Stimulated activated naive CD4-positive, alpha-beta T cell treated with Interleukin-2 at 50 U/mL for 16 hours (primary cell): ENCODE data around the gene FAM9C.
"Not testable (repeated sequence)": the region's sequence is repeated elsewhere in the genome, so short reads cannot be mapped to it uniquely, and the experiment has no call there.

Experiments
- DNase-seq: peaks from one replicate; lab custom pipeline; 2025; lab: John Stamatoyannopoulos, UW

FAM9C gene

DNA sequence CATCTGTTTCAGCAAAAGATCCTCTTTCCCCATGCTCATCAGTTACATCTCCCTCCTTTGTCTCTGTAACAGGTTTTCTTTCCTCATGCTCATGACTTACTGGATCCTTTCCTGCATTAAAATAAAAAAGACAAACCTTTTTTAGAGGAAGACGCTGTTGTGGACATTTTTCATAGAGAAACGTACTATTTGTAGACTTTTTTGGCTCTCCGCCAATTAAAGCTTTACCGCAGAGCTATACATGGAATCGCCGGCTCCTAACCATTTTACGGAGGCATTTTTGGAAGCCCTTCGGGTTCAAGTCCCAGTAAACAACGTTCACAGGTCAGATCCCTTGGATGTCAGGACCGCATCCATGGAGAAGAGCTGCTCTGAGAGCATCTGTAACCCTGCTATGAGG, 1.3 kb downstream of the FAM9C start:
- DNase-seq: no peak

DNA sequence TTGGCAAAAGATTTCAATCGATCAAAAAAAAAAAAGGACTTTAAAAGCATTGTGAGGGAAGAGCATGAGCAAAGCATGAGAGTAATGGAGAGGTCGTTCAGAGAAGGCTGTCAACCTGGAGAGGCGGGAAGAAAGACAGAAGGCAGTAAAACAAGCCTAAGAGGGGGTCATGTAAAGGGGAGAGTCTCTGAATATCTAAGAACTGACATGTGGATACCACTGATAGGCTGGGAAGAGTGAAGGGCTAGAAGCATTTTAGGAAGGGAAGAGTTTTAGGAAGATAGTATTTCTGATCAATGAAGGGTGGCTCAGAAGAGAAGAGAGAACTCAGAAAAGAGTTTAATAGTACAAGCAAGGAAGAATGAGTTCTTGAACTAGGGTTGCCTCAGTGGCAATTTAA, 7.5 kb downstream of the FAM9C start:
- DNase-seq: no peak

DNA sequence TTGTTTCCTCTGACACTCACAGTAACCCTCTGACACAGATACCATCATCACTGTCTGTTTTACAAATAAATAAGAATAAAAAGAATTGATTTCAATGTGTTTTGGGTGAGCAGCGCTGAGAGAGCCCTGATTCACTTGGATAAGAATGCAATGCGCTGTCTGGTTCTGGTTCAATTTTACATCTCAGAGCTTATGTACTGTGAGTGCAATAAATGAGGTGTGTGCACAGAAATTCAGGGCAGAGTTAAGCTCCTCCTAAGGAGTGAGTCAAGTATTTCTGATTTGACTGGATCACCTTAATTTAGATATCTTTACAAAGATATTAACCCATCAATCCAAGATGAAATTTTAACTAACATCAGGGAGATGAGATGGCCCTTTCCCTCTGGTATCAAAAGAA, 11.2 kb downstream of the FAM9C start:
- no peak for DNase-seq

DNA sequence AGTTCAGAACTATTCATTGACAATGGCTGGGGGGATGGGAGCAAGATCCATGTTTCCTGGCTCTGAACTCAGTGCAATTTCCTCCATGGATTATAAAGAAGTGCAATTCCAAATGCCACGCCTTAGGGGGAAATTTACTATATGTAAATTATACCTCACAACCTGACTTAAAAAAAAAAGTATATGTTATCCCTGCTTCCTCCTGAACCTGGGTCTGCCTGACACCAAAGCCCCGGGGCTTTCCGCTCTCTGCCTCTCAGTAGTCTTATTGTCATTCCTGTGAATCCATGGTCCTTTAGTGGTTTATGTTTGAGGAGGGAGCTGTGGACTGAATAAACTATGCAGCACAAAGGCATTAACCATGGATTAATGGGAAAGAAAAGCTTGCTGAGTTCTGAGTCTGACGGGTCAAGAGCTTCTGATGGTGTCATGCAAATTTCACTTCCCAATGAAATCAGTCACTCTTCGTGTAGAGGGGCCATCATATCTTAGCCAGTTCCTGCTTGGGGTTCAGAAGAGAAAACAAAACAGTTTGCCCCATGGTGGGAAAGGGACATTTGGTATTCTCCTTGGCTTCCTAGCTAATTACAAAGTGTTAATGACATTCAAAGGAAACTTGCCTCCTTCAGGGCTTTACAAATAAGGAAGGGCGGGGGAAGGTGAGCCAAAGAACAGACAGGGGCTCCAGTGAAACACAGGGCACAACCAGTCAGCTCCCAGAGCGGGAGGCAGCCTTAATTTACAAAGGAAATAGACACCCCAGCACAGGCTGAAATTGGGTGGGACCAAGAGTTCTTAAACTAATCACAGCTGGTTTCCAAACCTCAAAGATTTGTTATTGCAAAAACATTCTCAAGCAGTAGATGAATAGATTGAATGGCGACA, 14.3 kb downstream of the FAM9C start:
- no peak for DNase-seq

DNA sequence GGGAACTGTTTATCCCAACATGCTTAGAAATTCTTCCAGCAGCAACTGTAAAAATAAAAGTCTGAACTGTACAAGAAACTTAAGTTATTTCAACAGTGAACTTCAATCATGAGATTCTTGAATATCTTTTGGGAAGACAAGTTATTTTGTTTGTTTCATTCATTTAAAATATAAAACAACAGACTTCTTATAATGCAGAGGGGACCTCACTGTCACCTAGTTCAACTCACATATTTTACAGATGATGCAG, 14.9 kb downstream of the FAM9C start:
- no peak for DNase-seq

- no peak for DNase-seq
Measured at GRCh38 chrX:13028871-13029636, 15.4 kb downstream of the FAM9C start.

GRCh38 chrX:13026877-13027652, 17.4 kb downstream of the FAM9C start:
- DNase-seq: no peak

DNA sequence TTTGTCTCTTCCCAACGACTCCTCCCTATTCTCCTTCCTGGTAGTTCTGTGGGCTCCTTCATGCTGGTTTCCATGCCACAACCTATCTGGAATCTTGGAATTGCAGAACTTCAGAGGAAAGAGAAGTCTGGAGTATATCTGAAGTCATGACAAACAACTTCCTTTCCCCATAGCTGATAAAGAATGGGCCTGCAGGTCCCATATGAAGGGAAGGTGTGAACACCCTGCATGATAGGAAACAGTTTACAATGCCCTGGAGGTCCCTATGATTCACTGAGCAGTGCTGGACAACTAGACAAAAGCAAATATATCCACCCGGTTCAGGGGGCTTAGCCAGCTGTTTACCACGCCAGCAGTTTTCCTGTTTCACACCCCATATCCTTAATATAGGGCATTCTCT, 19.4 kb downstream of the FAM9C start:
- no peak for DNase-seq

DNA sequence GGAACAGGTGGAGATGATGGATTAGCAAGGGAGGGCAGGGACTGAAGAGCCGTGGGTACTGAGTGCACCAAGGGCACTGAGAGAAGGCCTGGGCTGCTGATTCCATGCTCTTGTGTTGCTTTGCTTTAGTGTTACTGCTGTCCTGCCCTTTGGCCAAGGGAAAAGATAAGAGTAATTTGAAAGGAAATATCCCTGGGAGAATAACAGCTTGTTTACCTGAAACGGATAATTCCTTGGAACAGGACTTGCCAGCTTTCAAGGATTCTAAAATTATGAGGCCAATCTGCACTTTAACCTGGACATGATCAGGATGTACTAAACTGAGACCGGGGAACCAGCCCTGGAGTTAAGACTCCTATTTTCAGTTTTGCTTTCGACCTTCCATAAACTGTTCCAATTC, 20.4 kb downstream of the FAM9C start:
- no peak for DNase-seq

DNA sequence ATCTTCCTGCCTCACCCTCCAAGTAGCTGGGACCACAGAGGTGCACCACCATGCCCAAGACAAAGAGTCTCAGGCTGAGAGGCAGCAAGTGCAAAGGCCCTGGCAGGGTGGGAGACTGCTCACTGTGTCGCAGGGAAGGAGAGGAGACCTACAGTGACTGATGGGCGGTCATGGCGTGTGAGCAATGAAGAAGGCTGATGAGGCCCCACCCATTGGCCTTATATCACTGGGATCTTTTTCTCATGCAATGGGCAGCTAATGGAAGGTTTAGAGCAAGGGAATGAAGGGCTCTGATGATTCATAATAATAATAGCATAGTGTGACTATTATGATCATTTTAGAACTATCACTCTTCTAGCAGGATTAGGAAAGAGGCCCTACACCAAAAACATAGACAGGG, 20.9 kb downstream of the FAM9C start:
- no peak for DNase-seq

DNA sequence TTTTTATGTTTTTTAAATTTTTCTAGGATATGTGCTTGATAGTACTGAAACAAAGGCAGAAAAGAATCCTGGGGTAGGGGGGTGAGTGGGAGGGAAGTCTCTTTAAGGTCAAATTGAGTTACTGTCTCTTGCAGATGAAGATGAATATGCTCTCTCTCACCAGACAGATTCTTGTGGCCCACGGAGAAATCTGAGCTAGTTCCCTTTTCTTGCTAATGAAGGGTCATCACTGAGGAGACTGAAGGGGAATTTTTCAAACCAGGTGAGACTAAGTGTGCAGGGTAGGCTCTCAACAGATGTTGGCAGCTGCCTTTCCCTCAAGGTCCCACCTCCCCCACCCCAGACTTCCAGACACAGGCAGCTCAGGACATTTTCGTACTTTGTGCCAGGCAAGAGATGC, 21.5 kb downstream of the FAM9C start:
- DNase-seq: no peak

DNA sequence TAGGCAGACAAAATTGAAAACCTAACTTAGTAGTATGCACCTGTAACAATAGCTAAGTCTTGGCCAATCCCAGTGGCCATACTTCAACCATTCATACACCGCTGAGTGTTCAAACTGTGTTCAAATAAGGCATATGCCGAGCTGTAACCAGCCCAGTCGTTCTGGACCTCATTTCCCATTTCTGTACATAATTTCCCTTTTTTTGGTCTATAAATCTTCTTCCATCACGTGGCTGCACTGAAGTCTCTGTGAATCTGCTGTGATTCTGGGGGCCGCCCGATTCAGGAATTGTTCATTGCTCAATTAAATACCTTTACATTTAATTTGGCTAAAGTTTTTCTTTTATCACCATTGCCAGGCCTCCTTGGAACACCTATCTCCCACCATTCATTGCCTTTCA, 27.7 kb downstream of the FAM9C start:
- DNase-seq: not testable (repeated sequence)

GRCh38 chrX:13015536-13016236, 28.7 kb downstream of the FAM9C start:
- DNase-seq: no peak

DNA sequence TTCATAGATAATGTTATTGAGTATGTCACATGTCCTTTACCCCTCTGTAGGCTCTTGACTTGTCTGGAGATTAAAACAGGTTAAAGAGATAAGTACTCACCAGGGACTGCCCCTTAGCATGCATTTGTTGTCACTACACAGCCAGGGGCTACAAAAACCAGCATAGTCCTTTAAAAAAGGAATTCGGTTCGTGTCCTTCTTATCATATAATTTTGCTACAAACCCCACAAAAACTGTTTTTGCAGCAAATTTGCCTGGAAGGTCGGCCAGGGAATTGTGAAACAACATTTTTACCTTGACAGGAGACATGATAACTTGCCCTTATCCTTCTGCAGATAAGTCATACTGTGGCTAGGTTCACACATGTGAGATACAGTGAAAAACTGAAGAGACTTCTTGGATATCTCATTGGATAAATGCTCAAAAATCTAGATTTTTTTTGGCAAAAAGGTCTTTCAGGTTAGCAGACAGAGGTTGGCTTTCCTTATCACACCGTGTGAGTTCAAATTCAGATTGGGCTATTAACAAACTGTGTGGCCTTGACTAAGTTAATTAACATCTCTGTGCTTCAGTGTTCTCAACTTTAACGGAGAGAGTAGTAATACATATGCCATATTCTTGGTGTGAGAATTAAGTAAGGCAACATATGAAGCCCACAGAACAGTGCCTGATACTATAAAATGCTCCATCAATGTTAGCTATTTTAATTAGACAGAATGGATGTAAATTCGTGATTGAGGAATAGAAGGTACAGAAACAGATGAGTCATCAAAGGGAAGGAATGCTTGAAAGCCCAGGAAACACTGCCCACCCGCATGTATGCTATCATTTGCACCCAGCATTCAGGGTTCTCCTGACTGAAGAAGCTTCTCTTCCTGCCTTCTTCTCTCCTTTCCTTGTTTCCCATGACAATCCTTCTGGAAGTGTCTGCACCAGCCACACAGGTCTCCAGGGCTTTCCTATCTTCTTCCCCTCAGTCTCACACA, 30.0 kb downstream of the FAM9C start:
- DNase-seq: no peak

DNA sequence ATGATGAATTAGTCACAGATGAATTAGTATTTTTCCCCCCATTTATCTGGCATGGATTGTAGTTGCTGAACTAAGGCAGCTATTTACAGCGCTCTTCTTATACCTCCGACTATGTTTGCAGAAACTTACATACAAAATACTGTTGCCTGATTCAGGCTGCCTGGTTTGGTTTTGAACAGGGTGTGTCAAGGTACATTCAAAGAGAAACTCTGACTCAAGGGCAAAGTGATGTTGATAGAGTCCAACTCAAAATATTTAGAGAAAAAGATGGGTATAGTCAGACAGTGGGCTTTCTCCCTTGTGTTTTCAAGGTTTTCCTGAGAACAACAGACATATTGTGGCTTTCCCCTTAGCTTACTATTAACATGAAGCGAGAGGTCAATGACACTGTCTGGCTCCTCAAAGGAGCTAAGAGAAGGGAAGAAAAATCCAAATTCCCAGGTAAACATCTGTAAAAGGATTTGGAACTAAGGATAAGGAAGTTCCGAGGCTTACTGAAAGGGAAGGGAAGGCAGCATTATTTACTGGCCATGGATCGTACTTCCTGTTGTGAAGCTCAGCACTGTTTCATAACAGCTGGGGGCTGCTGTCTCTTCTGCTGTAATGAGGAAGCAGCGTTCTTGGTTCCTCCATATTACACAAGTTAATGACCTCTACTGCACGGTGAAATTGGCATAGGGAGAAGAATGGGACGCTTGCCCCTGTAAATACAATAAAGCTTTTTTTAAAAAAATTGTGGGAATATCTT, 30.9 kb downstream of the FAM9C start:
- no peak for DNase-seq

DNA sequence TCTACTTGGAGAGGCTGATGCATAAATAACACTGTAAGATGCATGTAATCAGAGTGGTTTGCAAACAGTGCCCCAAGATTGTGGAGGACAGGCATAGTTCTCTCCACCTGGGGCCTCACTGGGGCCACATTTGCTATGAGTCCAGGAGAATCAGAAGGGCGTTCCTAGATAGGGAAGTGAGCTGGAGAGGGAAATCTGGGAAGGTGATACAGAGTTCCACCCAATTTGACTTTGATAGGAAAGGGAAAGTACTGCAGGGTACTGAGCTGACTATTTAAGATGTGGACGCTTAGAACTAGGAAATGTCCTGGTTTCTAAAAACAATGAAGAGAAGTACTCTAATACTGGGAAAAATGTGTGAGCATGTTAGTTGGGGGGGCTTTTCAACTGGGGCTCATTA, 33.9 kb downstream of the FAM9C start:
- no peak for DNase-seq

DNA sequence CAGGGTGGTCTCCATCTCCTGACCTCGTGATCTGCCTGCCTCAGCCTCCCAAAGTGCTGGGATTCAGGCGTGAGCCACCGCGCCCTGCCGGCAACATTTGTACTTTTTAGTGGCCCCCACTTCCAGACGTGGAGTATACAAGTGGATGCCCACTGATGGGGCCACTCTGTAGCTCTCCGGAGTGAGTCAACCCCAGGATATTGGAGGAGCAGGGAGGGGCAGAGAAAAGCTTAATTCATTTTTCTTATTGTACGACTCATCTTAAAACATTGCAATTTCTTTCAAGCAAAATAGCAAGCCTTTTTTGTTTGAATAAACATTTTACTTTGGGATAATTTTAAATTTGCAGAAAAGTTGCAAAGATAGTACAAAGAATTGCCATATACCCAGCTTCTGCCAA, 34.6 kb downstream of the FAM9C start:
- DNase-seq: no peak

DNA sequence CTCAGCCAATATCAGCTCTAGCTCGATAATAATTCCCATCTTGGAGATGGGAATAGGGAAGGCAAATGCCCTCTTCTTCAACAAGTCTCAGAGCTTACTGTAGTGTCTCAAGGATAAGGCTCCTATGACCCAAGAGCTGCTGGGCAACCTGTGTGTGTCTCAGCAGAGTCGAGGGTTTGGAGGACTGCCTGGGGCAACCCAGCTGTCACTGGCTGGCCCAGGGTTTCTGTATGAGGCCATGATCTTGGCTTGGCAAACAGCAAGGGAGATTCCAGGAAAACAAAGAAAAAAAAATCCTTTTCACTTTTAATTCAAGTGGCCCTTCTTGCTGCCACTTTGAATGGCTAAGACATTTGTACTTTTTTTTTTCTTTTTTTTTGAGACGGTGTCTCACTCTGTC, 35.1 kb downstream of the FAM9C start:
- DNase-seq: no peak

DNA sequence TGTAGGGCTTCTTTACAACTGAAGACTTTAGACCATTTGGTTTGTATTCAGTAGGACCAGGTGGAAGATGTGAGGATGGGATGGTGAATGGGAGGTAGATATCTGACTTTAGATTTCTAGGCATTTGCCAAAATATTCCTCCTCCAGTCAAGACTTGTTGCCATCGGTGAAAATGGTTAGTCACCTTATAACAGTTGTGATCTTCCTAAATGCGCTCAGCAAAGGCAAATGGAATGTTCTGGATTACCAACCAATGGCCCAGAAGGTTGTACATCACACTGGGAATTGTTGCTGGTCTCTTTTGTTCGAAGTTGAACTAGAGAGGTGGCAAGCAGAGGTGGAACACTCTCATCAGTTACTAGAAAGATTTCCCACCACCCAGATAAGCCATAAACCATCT, 35.6 kb downstream of the FAM9C start:
- no peak for DNase-seq

GRCh38 chrX:13008189-13008533, 36.3 kb downstream of the FAM9C start:
- no peak for DNase-seq
